HepG2 (cell line): Measurements from ENCODE around the gene METTL15. TPM values are rescaled to one million over a fixed set of nuclear protein-coding genes. Genes with fewer than 3 reads are reported as not detected.

Source experiments
- ATAC-seq: fragments of 200-7000 bp; cut with Tn5 transposase; 3 replicates; pipeline ENCODE4 v1.9.1; 2020; ENCODE audit warnings: mild to moderate bottlenecking, moderate library complexity
- BruUV-seq: library from RNA; stranded (reverse); fragments of 400-500 nt; replicated peaks from 2 replicates; lab custom pipeline; 2021; lab: Mats Ljungman, UMichigan
- CTCF ChIA-PET: fragments of 300-600 bp; formaldehyde crosslinking; extraction: SDS; loops from one replicate; lab custom pipeline; 2021; ENCODE audit warnings: low total read pairs, inconsistent platforms, low intra/inter-chr PET ratio; lab: Yijun Ruan, JAX
- POLR2A ChIA-PET: fragments of 350-600 bp; sonication (Branson Sonifier 250); formaldehyde crosslinking; loops from one replicate; lab custom pipeline; 2020; ENCODE audit warnings: antibody characterized with exemption, inconsistent platforms; lab: Yijun Ruan, JAX
- DNase-seq: peaks from one replicate; pipeline ENCODE4 v3.0.0-alpha.2; 2015; ENCODE audit warnings: low spot score
- FAIRE-seq: peaks from 3 replicates; lab custom pipeline; 2011; peaks lifted over from hg19 to GRCh38; lab: Jason Lieb, UNC
- H2AFZ ChIP-seq: one replicate; pipeline ENCODE4 v1.6.1; 2011; ENCODE audit warnings: low read length, inconsistent platforms
- H3K27ac ChIP-seq: fragments of 300-600 bp; 3 replicates; pipeline ENCODE4 v1.8.0; 2011; ENCODE audit warnings: mixed run types, mild to moderate bottlenecking, mixed read lengths, low read length, inconsistent platforms; ENCODE audit not compliant: insufficient read depth; ENCODE audit errors: extremely low read length
- H3K27me3 ChIP-seq, 2 experiments: fragments of 200-600 bp in 1 of 2; 2 replicates in 1 of 2; 3 replicates in 1 of 2; pipeline versions ENCODE4 v1.6.0 to v1.8.0; 2011; ENCODE audit warnings: low read length in 2 of 2, mild to moderate bottlenecking in 2 of 2, moderate library complexity in 2 of 2, inconsistent platforms in 1 of 2; ENCODE audit not compliant: insufficient read depth in 2 of 2, control insufficient read depth in 1 of 2
- H3K36me3 ChIP-seq, 2 experiments: fragments of 200-600 bp in 1 of 2; replicated peaks in 1 of 2; 2 replicates in 1 of 2; 3 replicates in 1 of 2; pipeline versions ENCODE4 v1.5.1 to v1.8.0; 2011; ENCODE audit warnings: low read length in 2 of 2, inconsistent platforms in 1 of 2; ENCODE audit not compliant: insufficient read depth in 2 of 2, control insufficient read depth in 1 of 2
- H3K4me1 ChIP-seq: 2 replicates; pipeline ENCODE4 v1.5.1; 2012; ENCODE audit warnings: low read length, inconsistent platforms; ENCODE audit not compliant: insufficient read depth
- H3K4me2 ChIP-seq: 2 replicates; pipeline ENCODE4 v1.6.0; 2011; ENCODE audit warnings: low read depth, low read length, inconsistent platforms
- H3K4me3 ChIP-seq, 3 experiments: fragments of 200-600 bp in 1 of 3; sonication (generic), shearing (Covaris generic) in 1 of 3; replicated peaks in 1 of 3; 2 replicates each; pipeline ENCODE4 v1.5.1; 2011 to 2016; ENCODE audit warnings: low read length in 3 of 3, inconsistent platforms in 2 of 3, low read depth in 2 of 3, mild to moderate bottlenecking in 2 of 3, control low read depth in 1 of 3, mixed read lengths in 1 of 3; ENCODE audit not compliant: insufficient read depth in 1 of 3
- H3K79me2 ChIP-seq: one replicate; pipeline ENCODE4 v1.6.1; 2011; ENCODE audit warnings: low read length, inconsistent platforms; ENCODE audit not compliant: insufficient read depth
- H3K9ac ChIP-seq: 2 replicates; pipeline ENCODE4 v1.6.0; 2011; ENCODE audit warnings: mild to moderate bottlenecking, low read depth, low read length, inconsistent platforms; ENCODE audit not compliant: insufficient read depth
- H3K9me3 ChIP-seq: 2 replicates; pipeline ENCODE4 v1.5.1; 2012; ENCODE audit warnings: mild to moderate bottlenecking, low read length
- H4K20me1 ChIP-seq: 2 replicates; pipeline ENCODE4 v1.6.0; 2011; ENCODE audit warnings: inconsistent platforms, mild to moderate bottlenecking, low read length, moderate library complexity; ENCODE audit not compliant: insufficient read depth
- GRHL1 ChIP-seq: sonication (generic); formaldehyde crosslinking; conservative IDR thresholded peaks from 2 replicates; pipeline ENCODE4 v1.8.0; 2022; ENCODE audit warnings: missing genetic modification reagents
- NFKB2 ChIP-seq: sonication (generic); formaldehyde crosslinking; IDR thresholded peaks from 2 replicates; pipeline ENCODE4 v1.4.0; 2020; ENCODE audit warnings: missing genetic modification reagents, borderline replicate concordance
- SPEN ChIP-seq: sonication (generic); formaldehyde crosslinking; IDR thresholded peaks from 2 replicates; pipeline ENCODE4 v1.5.1; 2020; ENCODE audit warnings: low read depth, mild to moderate bottlenecking, missing genetic modification reagents
- TERF1 ChIP-seq: sonication (generic); formaldehyde crosslinking; IDR thresholded peaks from 2 replicates; pipeline ENCODE4 v1.8.0; 2022; ENCODE audit warnings: mild to moderate bottlenecking, missing genetic modification reagents, moderate library complexity
- TMF1 ChIP-seq: sonication (generic); formaldehyde crosslinking; IDR thresholded peaks from 2 replicates; pipeline ENCODE4 v1.8.1; 2022; ENCODE audit warnings: low read depth, missing genetic modification reagents
- USF2 ChIP-seq, 2 experiments: sonication (generic) in 1 of 2; formaldehyde crosslinking in 1 of 2; IDR thresholded peaks; 2 replicates each; pipeline versions ENCODE4 v1.5.1 to v1.6.1; 2011 to 2020; ENCODE audit warnings: borderline replicate concordance in 1 of 2, low read depth in 1 of 2, low read length in 1 of 2, mild to moderate bottlenecking in 1 of 2, missing genetic modification reagents in 1 of 2, moderate library complexity in 1 of 2
- ZNF644 ChIP-seq: IDR thresholded peaks from 2 replicates; pipeline ENCODE4 v1.6.1; 2016; ENCODE audit warnings: low read depth
- ZNF770 ChIP-seq: sonication (generic); formaldehyde crosslinking; IDR thresholded peaks from 2 replicates; pipeline ENCODE4 v1.5.0; 2020; ENCODE audit warnings: mild to moderate bottlenecking, missing genetic modification reagents
- WGBS: methylation state at CpG from one replicate; pipeline ENCODE4 v1.1.6; 2017; ENCODE audit warnings: low lambda C conversion rate; 5-methylcytosine and 5-hydroxymethylcytosine counted together
- in situ Hi-C: cut with HindIII; loops from 2 replicates; pipeline ENCODE4 v1.10.0; 2017; ENCODE audit warnings: low pct_unique_long_range_greater_than_20kb; ENCODE audit not compliant: extremely low pct_ligation_motif_present
- intact Hi-C: fragments of 100-400 bp; cut with micrococcal nuclease; formaldehyde crosslinking; loops from one replicate; pipeline ENCODE4 v1.10.0; 2022; ENCODE audit not compliant: unreplicated experiment
- polyA plus RNA-seq, 8 experiments: library from polyadenylated mRNA; depleted of rRNA in 3 of 8; stranded (reverse) in 7 of 8; unstranded in 1 of 8; fragments of >200 nt; fragmentation: Illumina TruSeq in 4 of 8; extraction: Trizol in 4 of 8; gene quantifications; 2 replicates each; pipeline versions ENCODE4 v1.2.1 to v1.2.3, GENCODE V29; 2011 to 2016; ENCODE audit warnings: low read depth in 4 of 8, missing spikeins in 1 of 8, mixed read lengths in 1 of 8; ENCODE audit not compliant: insufficient read depth in 1 of 8
- total RNA-seq, 5 experiments: library from RNA; depleted of rRNA; stranded (reverse); fragments of >200 nt; fragmentation: Illumina TruSeq; extraction: Trizol; gene quantifications; 2 replicates each; pipeline ENCODE4 v1.2.3, GENCODE V29; 2016; ENCODE audit warnings: low read depth in 1 of 5

The METTL15 gene
- total and polyA plus RNA-seq, 2 of the 13 experiments (the other 11 are each of a cell fraction or from before 2014, with no cell fraction given), result 6.5 to 14.0 TPM

- in situ Hi-C loops (no loop called here), intact Hi-C loops (loop anchor here (5.0 kb wide), 1 partner anchor 389 kb away; no protein-coding TSS in a partner anchor)
- H3K27ac ChIP-seq, result no peak overlapping the region
- no peaks in the 10 kb centered on the region for H3K9me3 ChIP-seq
- H3K4me2 ChIP-seq, result peak overlapping the region; percentile 75
- peak overlapping the region in 1 of 3 experiments; percentile 84; a peak in 2 of 6 replicates for H3K4me3 ChIP-seq
- ATAC-seq (no peak), DNase-seq (no peak), FAIRE-seq (no peak)
- H3K27me3 ChIP-seq, result no peaks in the 10 kb centered on the region; a peak in 1 of 5 replicates
- H3K79me2 ChIP-seq, result peaks cover 80% of the 10 kb centered on the region
- no peak overlapping the region for H2AFZ ChIP-seq
- ChIA-PET POLR2A (interaction anchor here (0.7 kb wide), 1 partner anchor 8 kb away, joined by 3 read pairs; no protein-coding TSS in a partner anchor), CTCF (no interaction called here)
- no peaks in the 10 kb centered on the region for H4K20me1 ChIP-seq
- no peaks in the 10 kb centered on the region for H3K36me3 ChIP-seq
- 83% methylated on average over 5 of the region's 5 CpGs for WGBS
- peak; percentile 27; the same call in 1 of the 2 replicates for TF ChIP-seq USF2 (IDR thresholded peaks at IDR 0.05; ENCODE audit: low read depth, low read length)
- TF ChIP-seq USF2 (CRISPR knock-in tag; IDR thresholded peaks at IDR 0.05; ENCODE audit: borderline replicate concordance), result no peak
- no peak for TF ChIP-seq NFKB2
- no peak for TF ChIP-seq ZNF644 (CRISPR knock-in tag)
- H3K9ac ChIP-seq, result 0 out of 2 replicates have a peak overlapping the region, but pooled peaks have one; percentile 4
- peaks cover 62% of the 10 kb centered on the region for H3K4me1 ChIP-seq
- BruUV-seq, result no TSS peak
These were observed 2.3 kb upstream of the METTL15 start for GRCh38 chr11:28105869-28106268.

GRCh38 chr11:28106353-28107043, 1.7 kb upstream of the METTL15 start:
- Histone ChIP-seq H3K9me3 (no peaks in the 10 kb centered on the region), H3K27ac (peak overlapping the region; percentile 96), H3K4me1 (peaks cover 63% of the 10 kb centered on the region), H2AFZ (no peak overlapping the region), H3K36me3 (no peaks in the 10 kb centered on the region), H3K4me3 (peak overlapping the region; percentile 84 to 99 (median 84)), H3K4me2 (peak overlapping the region; percentile 75), H3K79me2 (peaks cover 85% of the 10 kb centered on the region), H3K9ac (peak overlapping the region; percentile 98), H3K27me3 (no peaks in the 10 kb centered on the region; a peak in 1 of 5 replicates), H4K20me1 (no peaks in the 10 kb centered on the region)
- no peak for FAIRE-seq
- intact Hi-C loops (loop anchor here (5.0 kb wide), 1 partner anchor 389 kb away; no protein-coding TSS in a partner anchor), in situ Hi-C loops (no loop called here)
- no peak for DNase-seq
- ChIA-PET CTCF (no interaction called here), POLR2A (interaction anchor here (0.7 kb wide), 1 partner anchor 9 kb away, joined by 3 read pairs; no protein-coding TSS in a partner anchor)
- WGBS, result 53% methylated on average over 14 of the region's 14 CpGs
- ATAC-seq, result no peak
- no TSS peak for BruUV-seq
- TF ChIP-seq SPEN (CRISPR knock-in tag) (no peak), TMF1 (CRISPR knock-in tag) (no peak), TERF1 (no peak), GRHL1 (CRISPR knock-in tag) (no peak), ZNF770 (CRISPR knock-in tag) (peak; percentile 70)
